Measurements from ENCODE around the gene SLC45A3.

SLC45A3 gene

GRCh38 chr1:205699416-205699815 lies 19.1 kb upstream of the SLC45A3 start:
- no peak for DNase-seq

- no peak for DNase-seq
These were observed 18.6 kb upstream of the SLC45A3 start for GRCh38 chr1:205698921-205699320.

- peak; percentile 34 for DNase-seq
These were observed 13.2 kb upstream of the SLC45A3 start for GRCh38 chr1:205693421-205693991.

- DNase-seq = peak; percentile 24
These were observed 12.1 kb upstream of the SLC45A3 start for GRCh38 chr1:205692423-205692822.

- no peak for DNase-seq
These were observed 9.9 kb upstream of the SLC45A3 start for GRCh38 chr1:205690122-205690756.

GRCh38 chr1:205689479-205689878 lies 9.2 kb upstream of the SLC45A3 start:
- no peak for DNase-seq

GRCh38 chr1:205688171-205689080 lies 8.1 kb upstream of the SLC45A3 start:
- no peak for DNase-seq

- DNase-seq = no peak
These were observed 6.9 kb upstream of the SLC45A3 start for GRCh38 chr1:205687242-205687641.

GRCh38 chr1:205681364-205681763 lies 1.1 kb upstream of the SLC45A3 start:
- no peak for DNase-seq

- DNase-seq = no peak
These were observed 1.8 kb downstream of the SLC45A3 start for GRCh38 chr1:205678286-205679111.

- peak; percentile 55 for DNase-seq
These were observed 3.1 kb downstream of the SLC45A3 start for GRCh38 chr1:205677167-205677566.

- no peak for DNase-seq
These were observed 3.7 kb downstream of the SLC45A3 start for GRCh38 chr1:205676597-205676996.

GRCh38 chr1:205676002-205676401 lies 4.3 kb downstream of the SLC45A3 start:
- DNase-seq = no peak

- DNase-seq = no peak
These were observed 5.1 kb downstream of the SLC45A3 start for GRCh38 chr1:205675247-205675646.

GRCh38 chr1:205672970-205673369 lies 7.3 kb downstream of the SLC45A3 start:
- no peak for DNase-seq

GRCh38 chr1:205672395-205672889 lies 7.9 kb downstream of the SLC45A3 start:
- no peak for DNase-seq

GRCh38 chr1:205670611-205671430 lies 9.5 kb downstream of the SLC45A3 start:
- DNase-seq = no peak

- no peak for DNase-seq
These were observed 10.2 kb downstream of the SLC45A3 start for GRCh38 chr1:205670150-205670446.

- DNase-seq = no peak
These were observed 10.8 kb downstream of the SLC45A3 start for GRCh38 chr1:205669341-205670149.

- no peak for DNase-seq
These were observed 11.4 kb downstream of the SLC45A3 start for GRCh38 chr1:205668951-205669340.

Data from GF-D8 (cell line).